Skin of body (tissue), 2 donors: Measurements from ENCODE around the gene ATOH8. TPM values are rescaled to one million over a fixed set of nuclear protein-coding genes. Genes with fewer than 3 reads are reported as not detected.
A peak's percentile ranks its signal among the peaks of the same experiment; 100 is the strongest.

Experiments used
- DNase-seq: peaks from one replicate; lab custom pipeline; 2025; lab: John Stamatoyannopoulos, UW
- total RNA-seq: library from RNA; depleted of rRNA; stranded (reverse); fragments of >200 nt; gene quantifications from one replicate; pipeline ENCODE4 v1.2.3, GENCODE V29; 2014

The ATOH8 gene
- total RNA-seq, 1 donor from 2014 or later = 5.2 TPM

- DNase-seq = no peak
Observed at GRCh38 chr2:85786444-85786843, 32.7 kb downstream of the ATOH8 start.

GRCh38 chr2:85786865-85787264, 33.1 kb downstream of the ATOH8 start:
- DNase-seq = no peak

- no peak for DNase-seq
Observed at GRCh38 chr2:85787282-85787980, 33.6 kb downstream of the ATOH8 start.

- DNase-seq = no peak
Observed at GRCh38 chr2:85787981-85788340, 34.2 kb downstream of the ATOH8 start.

- no peak for DNase-seq
Observed at GRCh38 chr2:85788603-85789002, 34.8 kb downstream of the ATOH8 start.

- DNase-seq = no peak
Observed at GRCh38 chr2:85789271-85789670, 35.5 kb downstream of the ATOH8 start.

- no peak for DNase-seq
Observed at GRCh38 chr2:85790032-85790431, 36.2 kb downstream of the ATOH8 start.

- DNase-seq = no peak
Observed at GRCh38 chr2:85790499-85791188, 36.9 kb downstream of the ATOH8 start.

- DNase-seq = no peak
Observed at GRCh38 chr2:85791704-85792565, 38.1 kb downstream of the ATOH8 start.

- peak; percentile 15 for DNase-seq
Observed at GRCh38 chr2:85792783-85793441, 39.1 kb downstream of the ATOH8 start.

GRCh38 chr2:85793584-85793983, 39.8 kb downstream of the ATOH8 start:
- no peak for DNase-seq

GRCh38 chr2:85794038-85794441, 40.2 kb downstream of the ATOH8 start:
- no peak for DNase-seq

GRCh38 chr2:85794491-85795121, 40.8 kb downstream of the ATOH8 start:
- no peak for DNase-seq

GRCh38 chr2:85795331-85796045, 41.7 kb downstream of the ATOH8 start:
- no peak for DNase-seq

GRCh38 chr2:85796046-85796340, 42.2 kb downstream of the ATOH8 start:
- no peak for DNase-seq

- no peak for DNase-seq
Observed at GRCh38 chr2:85796341-85797262, 42.8 kb downstream of the ATOH8 start.

- no peak for DNase-seq
Observed at GRCh38 chr2:85797263-85797660, 43.5 kb downstream of the ATOH8 start.

GRCh38 chr2:85797921-85798320, 44.1 kb downstream of the ATOH8 start:
- DNase-seq = no peak

GRCh38 chr2:85799215-85799956, 45.6 kb downstream of the ATOH8 start:
- DNase-seq = no peak
